ENCODE results near the gene HDAC7.
"Not testable (repeated sequence)": the region's sequence is repeated elsewhere in the genome, so short reads cannot be mapped to it uniquely, and the experiment has no call there.

The HDAC7 gene

GRCh38 chr12:47811581-47812484 lies 7.9 kb downstream of the HDAC7 start:
- no peak for DNase-seq

- DNase-seq = no peak
Measured at GRCh38 chr12:47811072-47811396, 8.7 kb downstream of the HDAC7 start.

- DNase-seq = not testable (repeated sequence)
Measured at GRCh38 chr12:47809518-47809917, 10.2 kb downstream of the HDAC7 start.

GRCh38 chr12:47808574-47809365 lies 10.9 kb downstream of the HDAC7 start:
- DNase-seq = peak; percentile 38

GRCh38 chr12:47808050-47808449 lies 11.7 kb downstream of the HDAC7 start:
- DNase-seq = peak; percentile 66

- no peak for DNase-seq
Measured at GRCh38 chr12:47807338-47807737, 12.4 kb downstream of the HDAC7 start.

DNA sequence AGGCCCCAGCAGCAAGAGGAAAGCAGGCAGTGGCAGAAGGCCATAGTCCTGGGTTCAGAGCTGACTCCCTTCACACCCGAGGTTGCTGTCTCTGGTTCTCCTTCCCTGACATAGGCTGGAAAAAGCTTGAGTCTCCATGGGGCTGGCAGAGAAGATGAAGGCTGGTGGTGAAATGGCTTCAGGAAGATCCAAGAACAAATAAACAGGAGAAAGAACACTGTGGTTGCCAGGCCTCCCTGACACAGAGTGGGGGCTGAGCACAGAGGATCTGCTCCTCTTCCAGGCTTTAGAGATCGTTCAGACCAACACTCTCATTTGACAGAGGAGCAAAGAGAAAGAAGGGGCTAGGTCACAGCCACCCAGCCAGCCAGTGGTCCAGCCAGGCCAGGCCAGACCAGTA lies 14.3 kb downstream of the HDAC7 start:
- DNase-seq = no peak

GRCh38 chr12:47804171-47804570 lies 15.5 kb downstream of the HDAC7 start:
- DNase-seq = no peak

DNA sequence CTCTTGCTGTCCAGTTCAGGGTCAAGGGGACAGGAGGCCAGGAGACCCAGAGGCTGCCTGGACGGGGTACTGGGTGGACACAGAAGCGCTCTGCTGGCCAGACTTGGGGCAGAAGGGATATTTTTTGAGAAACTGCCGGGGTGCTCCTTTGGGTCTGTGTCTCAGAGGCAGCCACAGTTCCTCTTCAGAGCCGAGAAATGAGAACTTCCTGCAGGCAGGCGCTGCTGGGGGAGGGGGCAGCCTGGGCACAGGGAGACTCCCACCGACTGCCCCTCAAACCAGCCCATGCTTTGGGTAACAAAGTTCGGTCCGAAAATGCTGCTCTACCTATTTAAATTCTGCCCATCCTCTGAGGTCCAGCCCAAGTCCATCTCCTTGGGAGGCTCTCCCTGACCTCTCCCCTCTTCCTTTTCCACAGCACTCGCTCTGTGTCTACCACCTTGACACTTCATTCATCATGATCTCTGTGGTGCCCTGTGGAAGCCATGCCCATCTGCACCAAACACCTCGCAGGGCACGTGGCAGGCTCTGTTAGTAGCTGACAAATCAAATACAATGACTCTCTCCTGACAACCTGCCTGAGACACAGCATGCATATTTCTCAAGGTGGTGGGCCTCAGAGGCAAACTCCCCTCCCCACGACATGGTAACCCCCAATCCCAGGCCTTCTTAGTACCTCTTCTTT lies 16.4 kb downstream of the HDAC7 start:
- no peak for DNase-seq

- DNase-seq = no peak
Measured at GRCh38 chr12:47802312-47802711, 17.4 kb downstream of the HDAC7 start.

GRCh38 chr12:47801904-47802246 lies 17.8 kb downstream of the HDAC7 start:
- DNase-seq = no peak

DNA sequence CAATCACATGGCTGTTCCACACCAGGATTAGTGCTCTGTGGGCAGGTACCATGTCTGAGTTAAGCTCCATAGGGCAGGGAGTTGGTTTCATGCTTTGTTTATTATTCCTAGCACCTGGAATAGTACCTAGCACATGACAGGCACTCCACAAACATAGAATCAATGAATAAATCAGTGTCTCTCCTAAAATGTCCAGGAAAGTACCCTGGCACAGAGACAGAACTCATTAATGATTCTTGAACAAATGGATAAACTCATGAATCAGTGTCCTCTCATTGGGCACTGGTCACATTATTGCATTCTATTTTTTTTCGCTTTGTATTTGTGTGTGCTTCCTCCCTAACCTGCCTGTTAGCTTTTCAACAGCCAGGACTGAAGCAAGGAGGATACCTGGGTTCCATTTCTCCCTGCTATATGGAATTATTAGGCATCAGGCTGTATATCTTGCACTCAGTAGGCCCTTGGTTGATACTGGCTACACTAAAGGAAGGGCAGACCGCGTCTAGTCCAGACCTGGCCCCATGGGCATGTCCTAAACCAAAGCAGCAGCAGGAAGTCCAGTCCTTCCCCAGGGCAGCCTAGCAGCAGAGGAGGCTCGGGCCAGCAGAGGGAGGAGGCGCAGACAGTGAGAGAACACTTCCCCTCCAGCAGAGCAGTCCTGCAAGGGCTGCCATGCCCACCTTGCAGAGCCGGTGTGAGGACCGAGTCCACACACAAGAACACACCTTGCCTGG lies 18.4 kb downstream of the HDAC7 start:
- no peak for DNase-seq

- DNase-seq = no peak
Measured at GRCh38 chr12:47800582-47800981, 19.1 kb downstream of the HDAC7 start.

- DNase-seq = no peak
Measured at GRCh38 chr12:47799357-47799955, 20.2 kb downstream of the HDAC7 start.

DNA sequence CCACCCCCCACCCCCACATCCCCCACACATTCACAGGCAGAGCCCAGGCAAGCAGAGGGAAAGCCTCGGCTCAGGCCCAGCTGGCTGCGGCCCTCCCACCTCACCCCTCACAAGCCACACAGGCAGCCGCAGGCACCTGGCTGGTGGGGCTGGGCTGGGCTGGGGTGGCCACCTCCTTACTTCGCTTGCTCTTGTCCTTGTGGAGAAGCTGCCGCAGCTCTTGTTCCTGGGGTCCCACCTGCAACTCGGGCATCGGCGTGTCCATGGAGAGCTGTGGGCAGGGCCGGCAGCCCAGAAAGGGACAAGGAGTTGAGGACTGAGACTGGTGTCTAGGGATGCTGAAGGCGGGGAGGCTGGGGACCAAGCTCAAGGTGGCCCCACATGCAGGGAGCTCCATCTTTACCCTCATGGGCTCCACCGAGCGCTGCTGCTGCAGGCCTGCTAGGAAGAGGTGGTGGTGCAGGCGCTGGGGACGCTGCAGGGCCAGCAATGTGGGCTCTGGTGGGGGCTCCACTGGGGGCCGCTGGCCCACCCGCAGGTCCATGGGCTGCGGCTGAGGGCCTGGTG lies 21.2 kb downstream of the HDAC7 start:
- DNase-seq = no peak

DNA sequence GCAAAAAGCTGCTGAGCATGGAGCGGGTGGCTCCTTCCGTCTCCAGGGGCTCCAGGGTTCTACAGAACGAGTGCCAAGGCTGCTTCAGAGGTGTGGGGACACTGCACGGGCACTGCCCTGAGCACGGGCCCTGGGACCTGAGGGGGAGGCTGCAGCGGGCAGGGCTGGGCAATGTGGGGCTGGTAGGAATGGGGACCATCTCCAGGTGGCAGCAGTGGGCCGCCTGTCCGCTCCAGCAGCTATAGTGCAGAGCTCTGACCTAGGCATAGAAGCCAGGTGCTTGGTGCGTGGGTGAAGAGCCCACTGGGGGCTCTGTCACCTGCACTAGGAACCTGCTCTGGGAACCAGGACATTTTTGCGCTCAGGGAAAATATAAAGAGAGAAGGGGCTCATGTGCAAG lies 22.3 kb downstream of the HDAC7 start:
- peak; percentile 39 for DNase-seq

GRCh38 chr12:47795814-47796411 lies 23.8 kb downstream of the HDAC7 start:
- no peak for DNase-seq

DNA sequence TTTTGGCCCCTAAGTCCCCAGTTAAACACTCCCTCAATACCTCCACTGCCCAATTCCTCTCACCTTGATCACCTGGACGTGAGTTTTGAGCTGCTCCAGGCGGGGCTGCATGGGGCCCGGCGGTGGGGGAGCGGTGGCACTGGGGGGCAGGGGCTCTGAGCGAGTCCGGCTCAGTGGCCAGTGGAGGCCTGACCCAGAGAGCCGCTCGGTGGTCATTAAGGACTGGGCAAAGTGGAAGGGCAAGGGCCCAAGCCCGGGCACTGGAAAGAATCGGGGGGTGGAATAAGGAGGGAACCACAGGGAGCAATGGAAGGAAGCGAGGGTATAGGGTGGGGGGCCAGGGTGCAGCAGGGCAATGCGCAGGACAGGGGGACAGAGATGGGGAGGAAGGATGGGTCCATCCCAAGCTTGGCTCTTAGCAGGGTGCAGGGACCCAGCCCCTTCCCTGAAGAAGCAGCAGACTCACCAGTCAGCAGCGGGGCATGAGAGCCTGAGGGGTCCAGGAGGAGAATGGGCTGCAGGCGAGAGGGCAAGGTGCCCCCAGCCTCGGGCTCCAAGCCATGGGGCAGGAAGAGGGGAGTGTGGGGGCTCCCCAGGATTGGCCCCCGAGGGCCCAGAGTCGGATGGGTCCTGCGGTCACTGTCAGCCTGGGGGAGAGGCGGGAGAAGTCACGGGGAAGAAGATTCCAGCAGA lies 24.4 kb downstream of the HDAC7 start:
- DNase-seq = no peak

- DNase-seq = no peak
Measured at GRCh38 chr12:47794679-47795078, 25.0 kb downstream of the HDAC7 start.

DNA sequence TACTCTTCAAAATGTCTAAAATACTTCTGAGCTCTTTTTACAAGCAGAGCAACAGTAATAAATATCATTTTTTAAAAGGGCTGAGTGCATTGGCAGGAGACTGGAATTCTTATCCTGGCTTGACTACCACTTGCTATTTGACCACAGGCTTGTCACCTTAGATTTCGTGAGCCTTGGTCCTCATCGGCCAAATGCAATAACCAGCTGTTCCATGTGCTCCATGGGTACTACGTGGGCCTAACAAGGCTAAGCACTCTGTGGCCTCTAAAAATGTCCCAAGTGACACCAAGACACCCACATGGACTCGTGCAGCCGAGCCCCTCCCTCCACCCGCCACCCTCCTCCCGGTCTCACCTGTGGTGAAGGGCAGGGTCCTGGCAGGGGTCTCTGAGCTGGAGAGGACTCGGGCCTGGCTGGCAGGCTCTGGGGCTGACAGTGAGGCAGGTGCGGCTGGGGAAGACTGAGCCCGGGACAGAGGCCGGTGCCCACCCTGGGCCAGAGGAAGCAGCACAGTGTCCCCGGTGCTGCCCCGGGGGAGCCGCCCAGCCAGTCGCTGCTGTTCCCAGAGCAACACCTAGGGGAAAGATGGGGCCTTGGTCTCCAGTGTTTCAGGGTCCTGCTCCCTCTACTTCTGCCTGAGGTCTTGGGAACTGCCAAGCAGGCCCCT lies 26.6 kb downstream of the HDAC7 start:
- DNase-seq = no peak

DNA sequence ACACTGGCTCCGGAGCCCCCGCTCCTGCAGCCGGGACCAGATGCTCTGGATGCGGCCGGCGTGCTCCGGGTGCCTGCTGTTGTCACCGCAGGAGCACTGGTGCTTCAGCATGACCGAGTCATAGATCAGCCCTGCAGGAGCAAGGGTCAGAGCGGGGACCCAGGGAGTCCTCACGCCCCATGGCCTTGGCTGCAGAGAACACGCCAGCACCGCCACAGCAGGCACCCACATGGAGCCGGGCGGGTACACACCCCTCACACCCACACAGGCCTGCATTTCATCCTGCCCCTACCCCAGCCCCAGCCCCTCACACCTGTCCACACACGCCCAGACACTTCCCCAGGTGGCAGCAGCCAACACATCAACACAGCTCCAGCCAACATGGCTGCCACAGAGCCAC lies 27.8 kb downstream of the HDAC7 start:
- DNase-seq = no peak
